GM19193 (cell line): Measurements from ENCODE around the gene THYN1.

Experiments used
- POLR2A ChIP-seq: IDR thresholded peaks from 4 replicates; pipeline ENCODE4 v1.6.1; 2011; ENCODE audit not compliant: insufficient read depth, insufficient read length; ENCODE audit errors: extremely low read depth

THYN1 gene

GRCh38 chr11:134261626-134262488 is 8.7 kb upstream of the THYN1 start:
- TF ChIP-seq POLR2A, result no peak

GRCh38 chr11:134260983-134261382 is 7.8 kb upstream of the THYN1 start:
- TF ChIP-seq POLR2A, result no peak

GRCh38 chr11:134260503-134260902 is 7.4 kb upstream of the THYN1 start:
- TF ChIP-seq POLR2A, result no peak

GRCh38 chr11:134258577-134258976 is 5.4 kb upstream of the THYN1 start:
- TF ChIP-seq POLR2A, result no peak

GRCh38 chr11:134257101-134257500 is 3.9 kb upstream of the THYN1 start:
- no peak for TF ChIP-seq POLR2A

GRCh38 chr11:134254433-134255183 is 1.5 kb upstream of the THYN1 start:
- no peak for TF ChIP-seq POLR2A

- no peak for TF ChIP-seq POLR2A
Observed at GRCh38 chr11:134252346-134253187, 585 bp downstream of the THYN1 start.

- no peak for TF ChIP-seq POLR2A
Observed at GRCh38 chr11:134250675-134251074, 2.5 kb downstream of the THYN1 start.

- no peak for TF ChIP-seq POLR2A
Observed at GRCh38 chr11:134250246-134250645, 2.9 kb downstream of the THYN1 start.

- no peak for TF ChIP-seq POLR2A
Observed at GRCh38 chr11:134248910-134249480, 4.2 kb downstream of the THYN1 start.

GRCh38 chr11:134246678-134247077 is 6.5 kb downstream of the THYN1 start:
- TF ChIP-seq POLR2A, result no peak

GRCh38 chr11:134246100-134246499 is 7.1 kb downstream of the THYN1 start:
- no peak for TF ChIP-seq POLR2A

- TF ChIP-seq POLR2A, result no peak
Observed at GRCh38 chr11:134245434-134245833, 7.7 kb downstream of the THYN1 start.

GRCh38 chr11:134244593-134244992 is 8.6 kb downstream of the THYN1 start:
- no peak for TF ChIP-seq POLR2A

- TF ChIP-seq POLR2A, result no peak
Observed at GRCh38 chr11:134243913-134244312, 9.2 kb downstream of the THYN1 start.
